HepG2 (cell line): Measurements from ENCODE around the gene SF3B2. TPM values are rescaled to one million over a fixed set of nuclear protein-coding genes. Genes with fewer than 3 reads are reported as not detected.

ENCODE experiments used
- ISX ChIP-seq: sonication (generic); formaldehyde crosslinking; conservative IDR thresholded peaks from 2 replicates; pipeline ENCODE4 v1.5.0; 2020; ENCODE audit warnings: missing genetic modification reagents
- MAZ ChIP-seq, 2 experiments: sonication (generic) in 1 of 2; formaldehyde crosslinking in 1 of 2; IDR thresholded peaks; 2 replicates each; pipeline versions ENCODE4 v1.5.0 to v1.6.1; 2012 to 2020; ENCODE audit warnings: low read depth in 2 of 2, mild to moderate bottlenecking in 2 of 2, borderline replicate concordance in 1 of 2, improper control_type of control experiment in 1 of 2, low read length in 1 of 2, missing genetic modification reagents in 1 of 2, moderate library complexity in 1 of 2
- MIER3 ChIP-seq: IDR thresholded peaks from 2 replicates; pipeline ENCODE4 v1.6.1; 2016; ENCODE audit warnings: missing compliant biosample characterization, borderline replicate concordance
- ZKSCAN5 ChIP-seq: sonication (generic); formaldehyde crosslinking; IDR thresholded peaks from 2 replicates; pipeline ENCODE4 v1.5.1; 2020; ENCODE audit warnings: mild to moderate bottlenecking, missing genetic modification reagents
- polyA plus RNA-seq, 8 experiments: library from polyadenylated mRNA; depleted of rRNA in 3 of 8; stranded (reverse) in 7 of 8; unstranded in 1 of 8; fragments of >200 nt; fragmentation: Illumina TruSeq in 4 of 8; extraction: Trizol in 4 of 8; gene quantifications; 2 replicates each; pipeline versions ENCODE4 v1.2.1 to v1.2.3, GENCODE V29; 2011 to 2016; ENCODE audit warnings: low read depth in 4 of 8, missing spikeins in 1 of 8, mixed read lengths in 1 of 8; ENCODE audit not compliant: insufficient read depth in 1 of 8
- total RNA-seq, 5 experiments: library from RNA; depleted of rRNA; stranded (reverse); fragments of >200 nt; fragmentation: Illumina TruSeq; extraction: Trizol; gene quantifications; 2 replicates each; pipeline ENCODE4 v1.2.3, GENCODE V29; 2016; ENCODE audit warnings: low read depth in 1 of 5
- TF ChIP-seq, protein P1 (sequence below): sonication (generic); formaldehyde crosslinking; IDR thresholded peaks from 2 replicates; pipeline ENCODE4 v1.8.1; 2023; ENCODE audit warnings: mild to moderate bottlenecking, missing genetic modification reagents
- TF ChIP-seq, protein P2 (sequence below): sonication (generic); formaldehyde crosslinking; IDR thresholded peaks from 2 replicates; pipeline ENCODE4 v1.4.0; 2020; ENCODE audit warnings: mild to moderate bottlenecking, missing genetic modification reagents, borderline replicate concordance
- TF ChIP-seq, protein P3 (sequence below): sonication (generic); formaldehyde crosslinking; IDR thresholded peaks from 2 replicates; pipeline ENCODE4 v1.9.0; 2021; ENCODE audit warnings: mild to moderate bottlenecking, missing genetic modification reagents
- TF ChIP-seq, protein P4 (sequence below): sonication (generic); formaldehyde crosslinking; IDR thresholded peaks from 2 replicates; pipeline ENCODE4 v1.4.0; 2020; ENCODE audit warnings: missing genetic modification reagents
- TF ChIP-seq, protein P5 (sequence below): IDR thresholded peaks from 2 replicates; pipeline ENCODE4 v1.6.1; 2012; ENCODE audit warnings: low read length, improper control_type of control experiment

The SF3B2 gene
- total and polyA plus RNA-seq, 2 of the 13 experiments (the other 11 are each of a cell fraction or from before 2014, with no cell fraction given) = 70.4 to 153 TPM

DNA sequence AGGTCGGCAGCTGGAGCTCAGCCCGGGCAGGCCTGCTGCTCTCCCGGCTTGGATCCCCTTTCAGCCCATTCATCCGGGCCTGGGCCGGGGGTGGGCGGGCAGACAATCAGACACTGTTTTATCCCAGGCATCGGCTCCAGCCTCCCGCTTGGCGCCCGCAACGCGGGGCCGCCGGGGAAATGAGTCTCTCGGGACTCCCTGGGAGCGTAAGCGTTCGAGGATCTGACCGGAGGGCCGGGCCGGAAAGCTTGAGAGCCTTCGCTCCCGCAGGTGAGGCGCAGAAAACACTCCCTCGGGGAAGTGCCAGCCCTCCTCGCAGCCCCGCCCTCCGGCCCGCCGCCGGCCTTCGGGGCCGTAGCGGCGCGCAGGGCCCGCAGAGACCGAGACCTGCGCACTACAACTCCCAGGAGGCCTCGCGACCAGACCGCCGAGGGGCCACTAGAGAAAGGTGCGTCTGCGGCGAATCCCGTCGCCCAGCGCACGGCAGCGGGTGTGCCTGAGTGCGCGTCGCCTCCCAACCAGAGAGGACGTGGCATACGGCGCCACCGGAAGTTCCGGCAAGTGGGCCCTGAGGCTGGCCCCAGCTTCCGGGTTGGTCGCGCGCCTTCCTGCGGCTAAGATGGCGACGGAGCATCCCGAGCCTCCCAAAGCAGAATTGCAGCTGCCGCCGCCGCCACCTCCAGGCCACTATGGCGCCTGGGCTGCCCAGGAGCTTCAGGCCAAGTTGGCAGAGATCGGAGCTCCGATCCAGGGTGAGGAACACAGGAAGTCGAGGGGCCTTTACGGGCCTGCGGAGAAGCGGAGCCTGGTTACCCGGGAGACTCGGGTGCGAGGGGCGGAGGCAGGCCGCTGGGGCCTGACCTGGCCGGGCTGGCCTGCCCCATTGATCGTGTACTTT lies at the start of gene SF3B2 (continued):
- TF ChIP-seq MAZ (IDR thresholded peaks at IDR 0.05; ENCODE audit: borderline replicate concordance, low read depth, low read length) = peak; percentile 54
- TF ChIP-seq MAZ (CRISPR knock-in tag; IDR thresholded peaks at IDR 0.05; ENCODE audit: low read depth) = peak; percentile 94
- TF ChIP-seq ISX (CRISPR knock-in tag) = no peak
- TF ChIP-seq, protein P1, sequence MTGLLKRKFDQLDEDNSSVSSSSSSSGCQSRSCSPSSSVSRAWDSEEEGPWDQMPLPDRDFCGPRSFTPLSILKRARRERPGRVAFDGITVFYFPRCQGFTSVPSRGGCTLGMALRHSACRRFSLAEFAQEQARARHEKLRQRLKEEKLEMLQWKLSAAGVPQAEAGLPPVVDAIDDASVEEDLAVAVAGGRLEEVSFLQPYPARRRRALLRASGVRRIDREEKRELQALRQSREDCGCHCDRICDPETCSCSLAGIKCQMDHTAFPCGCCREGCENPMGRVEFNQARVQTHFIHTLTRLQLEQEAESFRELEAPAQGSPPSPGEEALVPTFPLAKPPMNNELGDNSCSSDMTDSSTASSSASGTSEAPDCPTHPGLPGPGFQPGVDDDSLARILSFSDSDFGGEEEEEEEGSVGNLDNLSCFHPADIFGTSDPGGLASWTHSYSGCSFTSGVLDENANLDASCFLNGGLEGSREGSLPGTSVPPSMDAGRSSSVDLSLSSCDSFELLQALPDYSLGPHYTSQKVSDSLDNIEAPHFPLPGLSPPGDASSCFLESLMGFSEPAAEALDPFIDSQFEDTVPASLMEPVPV (CRISPR knock-in tag) = peak; percentile 90
- TF ChIP-seq ZKSCAN5 (CRISPR knock-in tag) = no peak
- TF ChIP-seq, protein P2, sequence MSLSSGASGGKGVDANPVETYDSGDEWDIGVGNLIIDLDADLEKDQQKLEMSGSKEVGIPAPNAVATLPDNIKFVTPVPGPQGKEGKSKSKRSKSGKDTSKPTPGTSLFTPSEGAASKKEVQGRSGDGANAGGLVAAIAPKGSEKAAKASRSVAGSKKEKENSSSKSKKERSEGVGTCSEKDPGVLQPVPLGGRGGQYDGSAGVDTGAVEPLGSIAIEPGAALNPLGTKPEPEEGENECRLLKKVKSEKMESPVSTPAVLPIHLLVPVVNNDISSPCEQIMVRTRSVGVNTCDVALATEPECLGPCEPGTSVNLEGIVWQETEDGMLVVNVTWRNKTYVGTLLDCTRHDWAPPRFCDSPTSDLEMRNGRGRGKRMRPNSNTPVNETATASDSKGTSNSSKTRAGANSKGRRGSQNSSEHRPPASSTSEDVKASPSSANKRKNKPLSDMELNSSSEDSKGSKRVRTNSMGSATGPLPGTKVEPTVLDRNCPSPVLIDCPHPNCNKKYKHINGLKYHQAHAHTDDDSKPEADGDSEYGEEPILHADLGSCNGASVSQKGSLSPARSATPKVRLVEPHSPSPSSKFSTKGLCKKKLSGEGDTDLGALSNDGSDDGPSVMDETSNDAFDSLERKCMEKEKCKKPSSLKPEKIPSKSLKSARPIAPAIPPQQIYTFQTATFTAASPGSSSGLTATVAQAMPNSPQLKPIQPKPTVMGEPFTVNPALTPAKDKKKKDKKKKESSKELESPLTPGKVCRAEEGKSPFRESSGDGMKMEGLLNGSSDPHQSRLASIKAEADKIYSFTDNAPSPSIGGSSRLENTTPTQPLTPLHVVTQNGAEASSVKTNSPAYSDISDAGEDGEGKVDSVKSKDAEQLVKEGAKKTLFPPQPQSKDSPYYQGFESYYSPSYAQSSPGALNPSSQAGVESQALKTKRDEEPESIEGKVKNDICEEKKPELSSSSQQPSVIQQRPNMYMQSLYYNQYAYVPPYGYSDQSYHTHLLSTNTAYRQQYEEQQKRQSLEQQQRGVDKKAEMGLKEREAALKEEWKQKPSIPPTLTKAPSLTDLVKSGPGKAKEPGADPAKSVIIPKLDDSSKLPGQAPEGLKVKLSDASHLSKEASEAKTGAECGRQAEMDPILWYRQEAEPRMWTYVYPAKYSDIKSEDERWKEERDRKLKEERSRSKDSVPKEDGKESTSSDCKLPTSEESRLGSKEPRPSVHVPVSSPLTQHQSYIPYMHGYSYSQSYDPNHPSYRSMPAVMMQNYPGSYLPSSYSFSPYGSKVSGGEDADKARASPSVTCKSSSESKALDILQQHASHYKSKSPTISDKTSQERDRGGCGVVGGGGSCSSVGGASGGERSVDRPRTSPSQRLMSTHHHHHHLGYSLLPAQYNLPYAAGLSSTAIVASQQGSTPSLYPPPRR (CRISPR knock-in tag) = peak; percentile 37
- TF ChIP-seq, protein P3, sequence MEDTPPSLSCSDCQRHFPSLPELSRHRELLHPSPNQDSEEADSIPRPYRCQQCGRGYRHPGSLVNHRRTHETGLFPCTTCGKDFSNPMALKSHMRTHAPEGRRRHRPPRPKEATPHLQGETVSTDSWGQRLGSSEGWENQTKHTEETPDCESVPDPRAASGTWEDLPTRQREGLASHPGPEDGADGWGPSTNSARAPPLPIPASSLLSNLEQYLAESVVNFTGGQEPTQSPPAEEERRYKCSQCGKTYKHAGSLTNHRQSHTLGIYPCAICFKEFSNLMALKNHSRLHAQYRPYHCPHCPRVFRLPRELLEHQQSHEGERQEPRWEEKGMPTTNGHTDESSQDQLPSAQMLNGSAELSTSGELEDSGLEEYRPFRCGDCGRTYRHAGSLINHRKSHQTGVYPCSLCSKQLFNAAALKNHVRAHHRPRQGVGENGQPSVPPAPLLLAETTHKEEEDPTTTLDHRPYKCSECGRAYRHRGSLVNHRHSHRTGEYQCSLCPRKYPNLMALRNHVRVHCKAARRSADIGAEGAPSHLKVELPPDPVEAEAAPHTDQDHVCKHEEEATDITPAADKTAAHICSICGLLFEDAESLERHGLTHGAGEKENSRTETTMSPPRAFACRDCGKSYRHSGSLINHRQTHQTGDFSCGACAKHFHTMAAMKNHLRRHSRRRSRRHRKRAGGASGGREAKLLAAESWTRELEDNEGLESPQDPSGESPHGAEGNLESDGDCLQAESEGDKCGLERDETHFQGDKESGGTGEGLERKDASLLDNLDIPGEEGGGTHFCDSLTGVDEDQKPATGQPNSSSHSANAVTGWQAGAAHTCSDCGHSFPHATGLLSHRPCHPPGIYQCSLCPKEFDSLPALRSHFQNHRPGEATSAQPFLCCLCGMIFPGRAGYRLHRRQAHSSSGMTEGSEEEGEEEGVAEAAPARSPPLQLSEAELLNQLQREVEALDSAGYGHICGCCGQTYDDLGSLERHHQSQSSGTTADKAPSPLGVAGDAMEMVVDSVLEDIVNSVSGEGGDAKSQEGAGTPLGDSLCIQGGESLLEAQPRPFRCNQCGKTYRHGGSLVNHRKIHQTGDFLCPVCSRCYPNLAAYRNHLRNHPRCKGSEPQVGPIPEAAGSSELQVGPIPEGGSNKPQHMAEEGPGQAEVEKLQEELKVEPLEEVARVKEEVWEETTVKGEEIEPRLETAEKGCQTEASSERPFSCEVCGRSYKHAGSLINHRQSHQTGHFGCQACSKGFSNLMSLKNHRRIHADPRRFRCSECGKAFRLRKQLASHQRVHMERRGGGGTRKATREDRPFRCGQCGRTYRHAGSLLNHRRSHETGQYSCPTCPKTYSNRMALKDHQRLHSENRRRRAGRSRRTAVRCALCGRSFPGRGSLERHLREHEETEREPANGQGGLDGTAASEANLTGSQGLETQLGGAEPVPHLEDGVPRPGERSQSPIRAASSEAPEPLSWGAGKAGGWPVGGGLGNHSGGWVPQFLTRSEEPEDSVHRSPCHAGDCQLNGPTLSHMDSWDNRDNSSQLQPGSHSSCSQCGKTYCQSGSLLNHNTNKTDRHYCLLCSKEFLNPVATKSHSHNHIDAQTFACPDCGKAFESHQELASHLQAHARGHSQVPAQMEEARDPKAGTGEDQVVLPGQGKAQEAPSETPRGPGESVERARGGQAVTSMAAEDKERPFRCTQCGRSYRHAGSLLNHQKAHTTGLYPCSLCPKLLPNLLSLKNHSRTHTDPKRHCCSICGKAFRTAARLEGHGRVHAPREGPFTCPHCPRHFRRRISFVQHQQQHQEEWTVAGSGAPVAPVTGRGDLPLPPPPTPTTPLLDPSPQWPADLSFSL = no peak
- TF ChIP-seq, protein P4, sequence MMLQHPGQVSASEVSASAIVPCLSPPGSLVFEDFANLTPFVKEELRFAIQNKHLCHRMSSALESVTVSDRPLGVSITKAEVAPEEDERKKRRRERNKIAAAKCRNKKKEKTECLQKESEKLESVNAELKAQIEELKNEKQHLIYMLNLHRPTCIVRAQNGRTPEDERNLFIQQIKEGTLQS (CRISPR knock-in tag) = peak; percentile 30; the same call in 1 of the 2 replicates
- TF ChIP-seq MIER3 (CRISPR knock-in tag) = 0 out of 2 replicates have a peak, but pooled peaks have one; percentile 91
- TF ChIP-seq, protein P5, sequence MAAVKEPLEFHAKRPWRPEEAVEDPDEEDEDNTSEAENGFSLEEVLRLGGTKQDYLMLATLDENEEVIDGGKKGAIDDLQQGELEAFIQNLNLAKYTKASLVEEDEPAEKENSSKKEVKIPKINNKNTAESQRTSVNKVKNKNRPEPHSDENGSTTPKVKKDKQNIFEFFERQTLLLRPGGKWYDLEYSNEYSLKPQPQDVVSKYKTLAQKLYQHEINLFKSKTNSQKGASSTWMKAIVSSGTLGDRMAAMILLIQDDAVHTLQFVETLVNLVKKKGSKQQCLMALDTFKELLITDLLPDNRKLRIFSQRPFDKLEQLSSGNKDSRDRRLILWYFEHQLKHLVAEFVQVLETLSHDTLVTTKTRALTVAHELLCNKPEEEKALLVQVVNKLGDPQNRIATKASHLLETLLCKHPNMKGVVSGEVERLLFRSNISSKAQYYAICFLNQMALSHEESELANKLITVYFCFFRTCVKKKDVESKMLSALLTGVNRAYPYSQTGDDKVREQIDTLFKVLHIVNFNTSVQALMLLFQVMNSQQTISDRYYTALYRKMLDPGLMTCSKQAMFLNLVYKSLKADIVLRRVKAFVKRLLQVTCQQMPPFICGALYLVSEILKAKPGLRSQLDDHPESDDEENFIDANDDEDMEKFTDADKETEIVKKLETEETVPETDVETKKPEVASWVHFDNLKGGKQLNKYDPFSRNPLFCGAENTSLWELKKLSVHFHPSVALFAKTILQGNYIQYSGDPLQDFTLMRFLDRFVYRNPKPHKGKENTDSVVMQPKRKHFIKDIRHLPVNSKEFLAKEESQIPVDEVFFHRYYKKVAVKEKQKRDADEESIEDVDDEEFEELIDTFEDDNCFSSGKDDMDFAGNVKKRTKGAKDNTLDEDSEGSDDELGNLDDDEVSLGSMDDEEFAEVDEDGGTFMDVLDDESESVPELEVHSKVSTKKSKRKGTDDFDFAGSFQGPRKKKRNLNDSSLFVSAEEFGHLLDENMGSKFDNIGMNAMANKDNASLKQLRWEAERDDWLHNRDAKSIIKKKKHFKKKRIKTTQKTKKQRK = no peak
